Neural progenitor cell (in vitro differentiated cells): ENCODE measurements around the gene TDRD10. TPM values are rescaled to one million over a fixed set of nuclear protein-coding genes. Genes with fewer than 3 reads are reported as not detected.

Experiments used
- DNase-seq: peaks from one replicate; pipeline ENCODE4 v3.0.0-alpha.2; 2016; ENCODE audit warnings: low spot score
- H2AFZ ChIP-seq: fragments of 200-600 bp; sonication (generic); replicated peaks from 2 replicates; pipeline ENCODE4 v1.6.1; 2016; ENCODE audit warnings: antibody characterized with exemption
- H3F3A ChIP-seq: fragments of 200-600 bp; sonication (generic); 2 replicates; pipeline ENCODE4 v1.6.1; 2016; ENCODE audit warnings: antibody characterized with exemption, low read depth
- H3K27ac ChIP-seq: fragments of 200-600 bp; sonication (generic); 2 replicates; pipeline ENCODE4 v1.5.1; 2016; ENCODE audit warnings: mild to moderate bottlenecking
- H3K27me3 ChIP-seq: fragments of 200-600 bp; sonication (generic); 2 replicates; pipeline ENCODE4 v1.6.1; 2016; ENCODE audit warnings: mild to moderate bottlenecking, moderate library complexity
- H3K36me3 ChIP-seq: fragments of 200-600 bp; sonication (generic); 2 replicates; pipeline ENCODE4 v1.5.1; 2016
- H3K4me1 ChIP-seq: fragments of 200-600 bp; sonication (generic); 2 replicates; pipeline ENCODE4 v1.6.1; 2016; ENCODE audit warnings: mixed run types
- H3K4me2 ChIP-seq: fragments of 200-600 bp; sonication (generic); 2 replicates; pipeline ENCODE4 v1.6.1; 2016
- H3K4me3 ChIP-seq: fragments of 200-600 bp; sonication (generic); 2 replicates; pipeline ENCODE4 v1.5.1; 2016
- H3K79me2 ChIP-seq: fragments of 200-600 bp; sonication (generic); 2 replicates; pipeline ENCODE4 v1.6.1; 2016; ENCODE audit warnings: low read depth
- H3K9ac ChIP-seq: fragments of 200-600 bp; sonication (generic); 2 replicates; pipeline ENCODE4 v1.6.1; 2016
- H3K9me3 ChIP-seq: fragments of 200-600 bp; sonication (generic); 2 replicates; pipeline ENCODE4 v1.5.1; 2016; ENCODE audit warnings: low read depth
- H4K20me1 ChIP-seq: fragments of 200-600 bp; sonication (generic); 2 replicates; pipeline ENCODE4 v1.6.1; 2016; ENCODE audit warnings: low read depth
- H3K27ac Mint-ChIP-seq: 3 replicates; pipeline ENCODE4 v1.8.0; 2021; ENCODE audit warnings: mixed read lengths
- H3K27me3 Mint-ChIP-seq: 2 replicates; pipeline ENCODE4 v1.8.0; 2022; ENCODE audit warnings: low read depth, mild to moderate bottlenecking, inconsistent platforms, moderate library complexity, mixed read lengths; ENCODE audit not compliant: insufficient read depth
- H3K36me3 Mint-ChIP-seq: 3 replicates; pipeline ENCODE4 v1.8.0; 2021; ENCODE audit warnings: mixed read lengths
- H3K4me1 Mint-ChIP-seq: 3 replicates; pipeline ENCODE4 v1.8.0; 2021; ENCODE audit warnings: mixed read lengths
- H3K4me3 Mint-ChIP-seq: 3 replicates; pipeline ENCODE4 v1.8.0; 2021; ENCODE audit warnings: mild to moderate bottlenecking, moderate library complexity, mixed read lengths
- H3K9me3 Mint-ChIP-seq: 3 replicates; pipeline ENCODE4 v1.8.0; 2020; ENCODE audit warnings: mixed read lengths
- EZH2 ChIP-seq: fragments of 200-600 bp; sonication (generic); IDR thresholded peaks from 2 replicates; pipeline ENCODE4 v1.6.1; 2017; ENCODE audit warnings: antibody characterized with exemption, mild to moderate bottlenecking, moderate library complexity
- EZH2phosphoT487 ChIP-seq: fragments of 200-600 bp; sonication (generic); IDR thresholded peaks from 2 replicates; pipeline ENCODE4 v1.6.1; 2017; ENCODE audit warnings: antibody characterized with exemption
- total RNA-seq: library from RNA; depleted of rRNA; stranded (reverse); fragments of >200 nt; gene quantifications from 2 replicates; pipeline ENCODE4 v1.2.3, GENCODE V29; 2015; ENCODE audit warnings: low replicate concordance
- TF ChIP-seq, protein P1 (sequence below): fragments of 200-600 bp; sonication (generic); IDR thresholded peaks from 2 replicates; pipeline ENCODE4 v1.5.1; 2017; ENCODE audit warnings: antibody characterized with exemption, mild to moderate bottlenecking

Gene TDRD10
- total RNA-seq, 1 donor from 2014 or later: not detected

GRCh38 chr1:154581766-154582165 is 79.7 kb downstream of the TDRD10 start:
- no peak overlapping the region for H3K9ac ChIP-seq
- Mint-ChIP-seq H3K27me3 (peaks cover 5% of the 10 kb centered on the region), H3K36me3 (peaks cover 37% of the 10 kb centered on the region), H3K4me1 (no peaks in the 10 kb centered on the region), H3K4me3 (no peak overlapping the region), H3K9me3 (no peaks in the 10 kb centered on the region), H3K27ac (no peak overlapping the region)
- H3K27ac ChIP-seq: no peak overlapping the region
- no peak for DNase-seq
- H2AFZ ChIP-seq: no peak overlapping the region
- H3K4me2 ChIP-seq: no peak overlapping the region
- no peaks in the 10 kb centered on the region for H3K27me3 ChIP-seq
- no peaks in the 10 kb centered on the region for H3F3A ChIP-seq
- no peaks in the 10 kb centered on the region for H3K36me3 ChIP-seq
- no peaks in the 10 kb centered on the region for H3K4me1 ChIP-seq
- H4K20me1 ChIP-seq: no peaks in the 10 kb centered on the region
- no peaks in the 10 kb centered on the region for H3K79me2 ChIP-seq
- TF ChIP-seq EZH2phosphoT487: no peak
- TF ChIP-seq, protein P1, sequence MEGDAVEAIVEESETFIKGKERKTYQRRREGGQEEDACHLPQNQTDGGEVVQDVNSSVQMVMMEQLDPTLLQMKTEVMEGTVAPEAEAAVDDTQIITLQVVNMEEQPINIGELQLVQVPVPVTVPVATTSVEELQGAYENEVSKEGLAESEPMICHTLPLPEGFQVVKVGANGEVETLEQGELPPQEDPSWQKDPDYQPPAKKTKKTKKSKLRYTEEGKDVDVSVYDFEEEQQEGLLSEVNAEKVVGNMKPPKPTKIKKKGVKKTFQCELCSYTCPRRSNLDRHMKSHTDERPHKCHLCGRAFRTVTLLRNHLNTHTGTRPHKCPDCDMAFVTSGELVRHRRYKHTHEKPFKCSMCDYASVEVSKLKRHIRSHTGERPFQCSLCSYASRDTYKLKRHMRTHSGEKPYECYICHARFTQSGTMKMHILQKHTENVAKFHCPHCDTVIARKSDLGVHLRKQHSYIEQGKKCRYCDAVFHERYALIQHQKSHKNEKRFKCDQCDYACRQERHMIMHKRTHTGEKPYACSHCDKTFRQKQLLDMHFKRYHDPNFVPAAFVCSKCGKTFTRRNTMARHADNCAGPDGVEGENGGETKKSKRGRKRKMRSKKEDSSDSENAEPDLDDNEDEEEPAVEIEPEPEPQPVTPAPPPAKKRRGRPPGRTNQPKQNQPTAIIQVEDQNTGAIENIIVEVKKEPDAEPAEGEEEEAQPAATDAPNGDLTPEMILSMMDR: no peak
- no peak for TF ChIP-seq EZH2
- no peak overlapping the region for H3K4me3 ChIP-seq
- H3K9me3 ChIP-seq: no peaks in the 10 kb centered on the region

GRCh38 chr1:154582885-154583284 is 80.9 kb downstream of the TDRD10 start:
- Histone ChIP-seq H3K79me2 (no peaks in the 10 kb centered on the region), H3K27ac (no peak overlapping the region), H3K9me3 (no peaks in the 10 kb centered on the region), H3F3A (no peaks in the 10 kb centered on the region), H3K36me3 (no peaks in the 10 kb centered on the region), H3K9ac (no peak overlapping the region), H3K4me3 (no peak overlapping the region), H3K4me1 (no peaks in the 10 kb centered on the region), H4K20me1 (no peaks in the 10 kb centered on the region), H3K27me3 (no peaks in the 10 kb centered on the region), H2AFZ (no peak overlapping the region), H3K4me2 (no peak overlapping the region)
- TF ChIP-seq, protein P1: no peak
- TF ChIP-seq EZH2phosphoT487: no peak
- no peak for TF ChIP-seq EZH2
- Mint-ChIP-seq H3K4me1 (no peaks in the 10 kb centered on the region), H3K36me3 (peaks cover 40% of the 10 kb centered on the region), H3K9me3 (no peaks in the 10 kb centered on the region), H3K27ac (no peak overlapping the region), H3K27me3 (peaks cover 3% of the 10 kb centered on the region), H3K4me3 (no peak overlapping the region)
- DNase-seq: no peak

GRCh38 chr1:154583773-154584172 is 81.8 kb downstream of the TDRD10 start:
- Mint-ChIP-seq H3K9me3 (no peaks in the 10 kb centered on the region), H3K4me3 (no peak overlapping the region), H3K27me3 (peaks cover 3% of the 10 kb centered on the region), H3K27ac (no peak overlapping the region), H3K4me1 (no peaks in the 10 kb centered on the region), H3K36me3 (peaks cover 41% of the 10 kb centered on the region)
- no peak for DNase-seq
- no peak for TF ChIP-seq EZH2
- TF ChIP-seq EZH2phosphoT487: no peak
- TF ChIP-seq, protein P1: no peak
- Histone ChIP-seq H3K36me3 (no peaks in the 10 kb centered on the region), H3K4me1 (no peaks in the 10 kb centered on the region), H3K4me3 (no peak overlapping the region), H3F3A (no peaks in the 10 kb centered on the region), H3K27ac (no peak overlapping the region), H4K20me1 (no peaks in the 10 kb centered on the region), H3K79me2 (no peaks in the 10 kb centered on the region), H3K27me3 (no peaks in the 10 kb centered on the region), H3K9ac (no peak overlapping the region), H2AFZ (no peak overlapping the region), H3K9me3 (no peaks in the 10 kb centered on the region), H3K4me2 (no peak overlapping the region)
